ENCODE data around the gene PDIA6. TPM values are rescaled to one million over a fixed set of nuclear protein-coding genes. Genes with fewer than 3 reads are reported as not detected.

PDIA6 gene, protein sequence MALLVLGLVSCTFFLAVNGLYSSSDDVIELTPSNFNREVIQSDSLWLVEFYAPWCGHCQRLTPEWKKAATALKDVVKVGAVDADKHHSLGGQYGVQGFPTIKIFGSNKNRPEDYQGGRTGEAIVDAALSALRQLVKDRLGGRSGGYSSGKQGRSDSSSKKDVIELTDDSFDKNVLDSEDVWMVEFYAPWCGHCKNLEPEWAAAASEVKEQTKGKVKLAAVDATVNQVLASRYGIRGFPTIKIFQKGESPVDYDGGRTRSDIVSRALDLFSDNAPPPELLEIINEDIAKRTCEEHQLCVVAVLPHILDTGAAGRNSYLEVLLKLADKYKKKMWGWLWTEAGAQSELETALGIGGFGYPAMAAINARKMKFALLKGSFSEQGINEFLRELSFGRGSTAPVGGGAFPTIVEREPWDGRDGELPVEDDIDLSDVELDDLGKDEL
- total RNA-seq (100 to 1,000 TPM in 5 of 6 donors, 10 to 100 TPM in 1; 86.5 to 201 (median 152) TPM), polyA plus RNA-seq (10 to 100 TPM; 33.7 to 96.0 TPM)

DNA sequence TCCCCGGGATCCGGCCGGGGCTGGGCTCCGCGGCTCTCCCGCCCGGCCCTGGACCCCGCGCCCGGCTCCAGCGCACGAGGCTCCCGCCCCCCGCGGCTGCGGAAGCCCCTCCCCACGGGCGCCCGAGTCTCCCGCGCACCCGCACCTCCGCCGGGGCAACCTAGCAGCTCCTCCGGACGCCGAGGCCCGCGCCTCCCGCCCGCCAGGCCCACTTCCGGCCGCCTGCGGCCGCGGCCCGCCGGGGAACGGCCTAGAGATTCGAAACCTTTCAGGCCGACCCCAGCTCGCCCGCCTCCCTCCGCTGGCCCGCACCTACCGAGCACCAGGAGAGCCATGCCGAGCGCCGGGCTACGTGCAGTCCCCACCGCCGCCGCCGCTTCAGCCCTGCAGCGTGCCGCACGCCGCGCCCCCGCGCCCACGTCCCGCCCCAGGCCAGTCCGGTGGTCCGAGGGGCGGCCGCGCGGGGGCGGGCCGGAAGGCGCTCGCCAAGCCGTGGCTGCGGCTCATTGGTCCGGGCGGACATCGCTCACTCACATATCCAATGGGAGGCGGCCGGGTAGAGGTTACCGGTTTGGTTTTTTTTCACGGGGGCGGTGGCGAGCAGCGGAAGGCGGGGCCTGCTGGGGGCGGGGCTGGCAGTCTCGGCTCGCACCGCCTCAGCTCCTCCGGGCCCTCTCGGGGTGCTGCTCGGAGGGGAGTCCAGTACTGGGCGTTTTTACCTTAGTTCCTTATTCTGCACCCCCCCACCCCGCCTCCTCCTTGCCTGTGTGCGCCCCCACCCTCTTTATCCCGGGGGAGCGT, at the start of gene PDIA6:
TSS of gene PDIA6 (minus strand) at position 424 of the 801 bp plus-strand sequence. CDS start at position 335, 89 bp downstream.
- intact Hi-C loops (cut with DNase I) = no loop called here
- no peaks in the 10 kb centered on the region for H3K36me3 ChIP-seq
- peak within 1 kb of the TSS; percentile 48 to 94 (median 84) for H3K4me3 ChIP-seq
- 0% methylated on average over 83 to 98 of the region's 98 CpGs for WGBS, 2 donors
- TF ChIP-seq, protein P1, sequence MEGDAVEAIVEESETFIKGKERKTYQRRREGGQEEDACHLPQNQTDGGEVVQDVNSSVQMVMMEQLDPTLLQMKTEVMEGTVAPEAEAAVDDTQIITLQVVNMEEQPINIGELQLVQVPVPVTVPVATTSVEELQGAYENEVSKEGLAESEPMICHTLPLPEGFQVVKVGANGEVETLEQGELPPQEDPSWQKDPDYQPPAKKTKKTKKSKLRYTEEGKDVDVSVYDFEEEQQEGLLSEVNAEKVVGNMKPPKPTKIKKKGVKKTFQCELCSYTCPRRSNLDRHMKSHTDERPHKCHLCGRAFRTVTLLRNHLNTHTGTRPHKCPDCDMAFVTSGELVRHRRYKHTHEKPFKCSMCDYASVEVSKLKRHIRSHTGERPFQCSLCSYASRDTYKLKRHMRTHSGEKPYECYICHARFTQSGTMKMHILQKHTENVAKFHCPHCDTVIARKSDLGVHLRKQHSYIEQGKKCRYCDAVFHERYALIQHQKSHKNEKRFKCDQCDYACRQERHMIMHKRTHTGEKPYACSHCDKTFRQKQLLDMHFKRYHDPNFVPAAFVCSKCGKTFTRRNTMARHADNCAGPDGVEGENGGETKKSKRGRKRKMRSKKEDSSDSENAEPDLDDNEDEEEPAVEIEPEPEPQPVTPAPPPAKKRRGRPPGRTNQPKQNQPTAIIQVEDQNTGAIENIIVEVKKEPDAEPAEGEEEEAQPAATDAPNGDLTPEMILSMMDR (IDR thresholded peaks at IDR 0.05) = no peak
- no peaks in the 10 kb centered on the region for H3K27me3 ChIP-seq
- DNase-seq (peak; percentile 97 to 99 (median 98)), FAIRE-seq (no peak), ATAC-seq (peak; percentile 92 to 98 (median 96))
- H3K4me1 ChIP-seq = peaks cover 0 to 24% (median 12%) of the 10 kb centered on the region in 3 donors
- H3K9me3 ChIP-seq = no peaks in the 10 kb centered on the region
- H3K27ac ChIP-seq = peak within 1 kb of the TSS; percentile 61 to 93 (median 90)

DNA sequence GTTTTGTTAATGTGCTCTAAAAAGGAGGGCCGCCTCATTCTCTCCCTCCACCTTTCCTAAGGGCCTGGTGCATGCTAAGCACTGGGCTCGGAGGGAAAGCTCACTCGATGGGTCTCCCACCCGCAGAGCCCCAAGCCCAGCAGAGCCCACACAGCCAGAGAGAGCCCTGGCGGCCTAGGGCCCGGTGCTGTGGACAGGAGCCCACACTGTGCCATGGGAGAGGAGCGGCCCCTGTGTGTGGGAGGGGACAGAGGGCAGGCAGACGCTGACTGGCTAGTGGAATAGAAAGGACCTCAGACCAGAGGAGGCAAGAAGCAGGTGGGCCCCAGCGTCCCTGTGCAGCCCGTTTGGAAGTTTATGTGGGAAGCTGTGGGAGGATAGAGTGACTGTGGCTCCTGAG, 49.7 kb upstream of the PDIA6 start:
- TF ChIP-seq, protein P1 (IDR thresholded peaks at IDR 0.05) = no peak
- intact Hi-C loops (cut with DNase I) = no loop called here
- Histone ChIP-seq H3K4me3 (no peak overlapping the region), H3K27ac (no peak overlapping the region), H3K27me3 (no peaks in the 10 kb centered on the region), H3K36me3 (no peaks in the 10 kb centered on the region), H3K4me1 (no peaks in the 10 kb centered on the region), H3K9me3 (no peaks in the 10 kb centered on the region)
- ATAC-seq (no peak), DNase-seq (no peak), FAIRE-seq (no peak)
- 77 to 78% methylated on average over 10 of the region's 10 CpGs for WGBS, 2 donors

DNA sequence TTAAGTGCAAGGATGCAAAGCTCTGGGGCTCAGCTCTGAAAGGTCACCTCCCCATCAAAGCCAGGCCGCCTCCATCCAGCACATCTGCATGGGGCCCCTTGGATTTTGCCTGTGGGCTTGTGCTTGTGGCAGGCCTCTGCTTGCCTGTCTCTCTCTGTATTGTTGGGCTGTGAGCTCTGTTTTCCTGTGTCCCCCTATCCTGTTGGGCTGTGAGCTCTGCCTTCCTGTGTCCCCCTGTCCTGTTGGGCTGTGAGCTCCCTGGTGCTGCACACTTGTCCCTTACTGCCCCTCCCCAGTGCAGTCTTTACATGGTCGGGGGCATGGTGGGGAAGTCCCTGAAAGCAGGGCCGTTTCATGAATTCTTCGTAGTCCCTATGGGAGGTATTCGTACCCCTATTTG, 49.2 kb upstream of the PDIA6 start:
- no peaks in the 10 kb centered on the region for H3K36me3 ChIP-seq
- no peak overlapping the region for H3K4me3 ChIP-seq
- no peaks in the 10 kb centered on the region for H3K27me3 ChIP-seq
- H3K9me3 ChIP-seq = no peaks in the 10 kb centered on the region
- intact Hi-C loops (cut with DNase I) = no loop called here
- no peak for ATAC-seq
- H3K4me1 ChIP-seq = no peaks in the 10 kb centered on the region
- H3K27ac ChIP-seq = no peak overlapping the region
- 87 to 91% methylated on average over 5 of the region's 5 CpGs for WGBS, 2 donors
- FAIRE-seq = no peak
- TF ChIP-seq, protein P1 (IDR thresholded peaks at IDR 0.05) = no peak
- no peak for DNase-seq

DNA sequence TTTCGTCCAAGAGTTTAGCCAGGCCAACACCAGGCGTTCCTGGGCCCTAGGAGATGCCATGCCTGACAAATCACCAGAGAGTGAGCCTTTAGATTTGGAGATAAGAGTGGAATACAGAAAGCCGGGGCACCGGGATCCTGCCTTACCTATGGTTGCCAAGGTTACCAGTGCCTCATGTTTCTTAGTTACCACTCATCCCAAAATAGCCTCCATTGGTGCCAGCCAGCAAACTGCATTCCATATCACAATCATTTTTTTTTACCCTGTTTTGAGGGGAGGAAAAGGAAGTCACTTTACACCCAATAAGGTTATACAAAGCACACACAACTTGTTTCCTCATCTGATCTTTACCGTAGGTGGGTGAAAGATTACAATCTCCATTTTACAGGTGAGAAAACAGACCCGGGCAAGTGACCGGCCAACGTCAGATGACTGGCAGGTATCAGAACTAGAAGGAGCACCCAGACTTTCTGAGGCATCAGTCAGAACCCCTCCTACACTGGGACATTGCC, 48.3 kb upstream of the PDIA6 start:
- Histone ChIP-seq H3K27me3 (no peaks in the 10 kb centered on the region), H3K4me3 (no peak overlapping the region), H3K4me1 (no peaks in the 10 kb centered on the region), H3K36me3 (no peaks in the 10 kb centered on the region), H3K9me3 (no peaks in the 10 kb centered on the region), H3K27ac (no peak overlapping the region)
- ATAC-seq (no peak), FAIRE-seq (no peak), DNase-seq (no peak)
- intact Hi-C loops (cut with DNase I) = no loop called here
- WGBS, 2 donors = 76 to 86% methylated on average over 8 of the region's 8 CpGs
- TF ChIP-seq, protein P1 (IDR thresholded peaks at IDR 0.05) = no peak

Data from pancreas (tissue), 10 donors.